Measurements from ENCODE around the gene COL18A1. TPM values are rescaled to one million over a fixed set of nuclear protein-coding genes. Genes with fewer than 3 reads are reported as not detected.

The COL18A1 gene
- total RNA-seq, 1 donor from 2014 or later = 52.6 TPM

GRCh38 chr21:45364468-45365185 is 40.3 kb upstream of the COL18A1 start:
- peaks cover 32% of the 10 kb centered on the region for H3F3A ChIP-seq (ENCODE audit: low read depth)
- no peak overlapping the region for H3K27ac ChIP-seq
- no peaks in the 10 kb centered on the region for H3K79me2 ChIP-seq (ENCODE audit: low read depth)
- no peak overlapping the region for H3K4me3 ChIP-seq
- Mint-ChIP-seq H3K27ac (peak overlapping the region; percentile 76), H3K4me1 (peaks cover 61% of the 10 kb centered on the region), H3K4me3 (no peak overlapping the region), H3K36me3 (no peaks in the 10 kb centered on the region), H3K27me3 (ENCODE audit: insufficient read depth, low read depth) (peaks cover 17% of the 10 kb centered on the region), H3K9me3 (no peaks in the 10 kb centered on the region)
- H4K20me1 ChIP-seq (ENCODE audit: low read depth) = no peaks in the 10 kb centered on the region
- no peaks in the 10 kb centered on the region for H3K36me3 ChIP-seq
- H3K9ac ChIP-seq = no peak overlapping the region
- peaks cover 59% of the 10 kb centered on the region for H3K4me1 ChIP-seq
- no peaks in the 10 kb centered on the region for H3K27me3 ChIP-seq
- TF ChIP-seq EZH2phosphoT487 (IDR thresholded peaks at IDR 0.05) (no peak), EZH2 (IDR thresholded peaks at IDR 0.05) (no peak)
- DNase-seq (ENCODE audit: low spot score) = peak; percentile 25
- H3K4me2 ChIP-seq = no peak overlapping the region
- no peak overlapping the region for H2AFZ ChIP-seq (replicated peaks)
- H3K9me3 ChIP-seq (ENCODE audit: low read depth) = no peaks in the 10 kb centered on the region

GRCh38 chr21:45365186-45365607 is 39.8 kb upstream of the COL18A1 start:
- Histone ChIP-seq H4K20me1 (ENCODE audit: low read depth) (no peaks in the 10 kb centered on the region), H3K9me3 (ENCODE audit: low read depth) (no peaks in the 10 kb centered on the region), H3K4me1 (peaks cover 54% of the 10 kb centered on the region), H3K27me3 (no peaks in the 10 kb centered on the region), H3F3A (ENCODE audit: low read depth) (peaks cover 26% of the 10 kb centered on the region), H3K79me2 (ENCODE audit: low read depth) (no peaks in the 10 kb centered on the region), H3K4me3 (no peak overlapping the region), H3K9ac (no peak overlapping the region), H3K27ac (no peak overlapping the region), H3K36me3 (no peaks in the 10 kb centered on the region), H2AFZ (replicated peaks) (no peak overlapping the region), H3K4me2 (no peak overlapping the region)
- H3K4me1 Mint-ChIP-seq = peaks cover 55% of the 10 kb centered on the region
- TF ChIP-seq EZH2 (IDR thresholded peaks at IDR 0.05) (no peak), EZH2phosphoT487 (IDR thresholded peaks at IDR 0.05) (no peak), CTCF (IDR thresholded peaks at IDR 0.05) (no peak)
- DNase-seq (ENCODE audit: low spot score) = no peak
- H3K4me3 Mint-ChIP-seq = no peak overlapping the region
- H3K9me3 Mint-ChIP-seq = no peaks in the 10 kb centered on the region
- peaks cover 17% of the 10 kb centered on the region for H3K27me3 Mint-ChIP-seq (ENCODE audit: insufficient read depth, low read depth)
- H3K27ac Mint-ChIP-seq = no peak overlapping the region
- H3K36me3 Mint-ChIP-seq = no peaks in the 10 kb centered on the region

GRCh38 chr21:45365608-45366241 is 39.2 kb upstream of the COL18A1 start:
- H3K4me1 Mint-ChIP-seq = peaks cover 56% of the 10 kb centered on the region
- peak; percentile 62 for DNase-seq (ENCODE audit: low spot score)
- peaks cover 21% of the 10 kb centered on the region for H3F3A ChIP-seq (ENCODE audit: low read depth)
- H3K27me3 Mint-ChIP-seq (ENCODE audit: insufficient read depth, low read depth) = peaks cover 16% of the 10 kb centered on the region
- H4K20me1 ChIP-seq (ENCODE audit: low read depth) = no peaks in the 10 kb centered on the region
- no peak overlapping the region for H3K4me3 Mint-ChIP-seq
- no peaks in the 10 kb centered on the region for H3K36me3 ChIP-seq
- no peak overlapping the region for H3K4me2 ChIP-seq
- H3K36me3 Mint-ChIP-seq = no peaks in the 10 kb centered on the region
- H3K9me3 Mint-ChIP-seq = peaks cover 4% of the 10 kb centered on the region
- peak overlapping the region; percentile 85 for H3K27ac Mint-ChIP-seq
- no peaks in the 10 kb centered on the region for H3K79me2 ChIP-seq (ENCODE audit: low read depth)
- H3K27me3 ChIP-seq = no peaks in the 10 kb centered on the region
- no peak overlapping the region for H3K9ac ChIP-seq
- H3K27ac ChIP-seq = no peak overlapping the region
- H3K4me1 ChIP-seq = peaks cover 48% of the 10 kb centered on the region
- H3K4me3 ChIP-seq = no peak overlapping the region
- H3K9me3 ChIP-seq (ENCODE audit: low read depth) = no peaks in the 10 kb centered on the region
- H2AFZ ChIP-seq (replicated peaks) = no peak overlapping the region
- no peak for TF ChIP-seq EZH2 (IDR thresholded peaks at IDR 0.05)

- no peak for TF ChIP-seq EZH2phosphoT487 (IDR thresholded peaks at IDR 0.05)
- no peak for TF ChIP-seq CTCF (IDR thresholded peaks at IDR 0.05)
- TF ChIP-seq EZH2 (IDR thresholded peaks at IDR 0.05) = no peak
- no peak overlapping the region for H3K9ac ChIP-seq
Measured at GRCh38 chr21:45366476-45366875, 38.5 kb upstream of the COL18A1 start.

More at GRCh38 chr21:45366476-45366875, 38.5 kb upstream of the COL18A1 start:
- Mint-ChIP-seq H3K27me3 (ENCODE audit: insufficient read depth, low read depth) (peaks cover 11% of the 10 kb centered on the region), H3K4me3 (peak overlapping the region; percentile 62), H3K36me3 (no peaks in the 10 kb centered on the region), H3K4me1 (peaks cover 56% of the 10 kb centered on the region), H3K9me3 (peaks cover 4% of the 10 kb centered on the region), H3K27ac (peak overlapping the region; percentile 85)
- H3K36me3 ChIP-seq = no peaks in the 10 kb centered on the region
- no peaks in the 10 kb centered on the region for H3K9me3 ChIP-seq (ENCODE audit: low read depth)
- peaks cover 13% of the 10 kb centered on the region for H3F3A ChIP-seq (ENCODE audit: low read depth)
- H3K4me1 ChIP-seq = peaks cover 41% of the 10 kb centered on the region
- no peak overlapping the region for H3K27ac ChIP-seq
- no peak for DNase-seq (ENCODE audit: low spot score)
- no peak overlapping the region for H3K4me3 ChIP-seq
- H3K4me2 ChIP-seq = no peak overlapping the region
- H3K27me3 ChIP-seq = no peaks in the 10 kb centered on the region
- no peaks in the 10 kb centered on the region for H4K20me1 ChIP-seq (ENCODE audit: low read depth)
- H3K79me2 ChIP-seq (ENCODE audit: low read depth) = no peaks in the 10 kb centered on the region
- H2AFZ ChIP-seq (replicated peaks) = no peak overlapping the region
